ENCODE measurements around the gene GPR84. TPM values are rescaled to one million over a fixed set of nuclear protein-coding genes. Genes with fewer than 3 reads are reported as not detected.

GPR84 gene
- total RNA-seq, 1 experiment from 2014 or later = not detected

DNA sequence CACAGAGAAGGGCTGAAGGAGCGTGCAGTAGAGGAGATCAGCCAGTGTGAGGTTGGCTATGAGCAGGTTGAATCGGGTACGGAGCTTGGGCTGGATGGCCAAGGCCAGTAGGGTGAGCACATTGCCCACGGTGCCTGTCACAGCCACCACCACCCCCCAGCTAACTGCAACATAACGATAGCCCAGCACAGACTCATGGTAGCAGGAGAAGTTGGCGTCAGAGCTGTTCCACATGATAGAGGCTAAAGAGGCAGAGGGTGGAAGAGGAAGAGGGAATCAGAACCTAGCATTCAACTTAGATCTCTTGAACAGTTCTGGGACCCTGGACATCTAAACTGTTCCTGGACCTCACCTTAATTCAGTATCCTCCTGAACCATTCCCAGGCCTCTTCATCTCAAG, 668 bp downstream of the GPR84 start:
- BruUV-seq (replicated peaks) = no TSS peak
- Histone ChIP-seq H3F3A (ENCODE audit: insufficient read depth, low read depth) (peaks cover 13% of the 10 kb centered on the region; the same call in 1 of the 2 replicates), H3K79me2 (ENCODE audit: low read depth) (no peaks in the 10 kb centered on the region), H3K36me3 (ENCODE audit: low read depth) (no peaks in the 10 kb centered on the region), H3K4me3 (no peak overlapping the region), H3K27ac (no peak overlapping the region), H4K20me1 (ENCODE audit: insufficient read depth) (no peaks in the 10 kb centered on the region), H3K4me1 (replicated peaks; ENCODE audit: insufficient read depth) (peaks cover 14% of the 10 kb centered on the region), H3K9me2 (ENCODE audit: insufficient read depth) (no peaks in the 10 kb centered on the region), H3K4me2 (no peak overlapping the region), H3K27me3 (ENCODE audit: insufficient read depth, low read depth) (no peaks in the 10 kb centered on the region), H2AFZ (no peak overlapping the region), H3K9me3 (ENCODE audit: insufficient read depth, low read depth) (no peaks in the 10 kb centered on the region)
- no peak for DNase-seq
- intact Hi-C loops (cut with micrococcal nuclease; ENCODE audit: unreplicated experiment) = loop anchor here (10.0 kb wide), 1 partner anchor 109 kb away; no protein-coding TSS in a partner anchor
- ChIA-PET POLR2A (ENCODE audit: unreplicated experiment) (interaction anchor here (0.7 kb wide), 1 partner anchor 53 kb away, joined by 3 read pairs; no protein-coding TSS in a partner anchor), CTCF (no interaction called here)
- TF ChIP-seq, protein P1, sequence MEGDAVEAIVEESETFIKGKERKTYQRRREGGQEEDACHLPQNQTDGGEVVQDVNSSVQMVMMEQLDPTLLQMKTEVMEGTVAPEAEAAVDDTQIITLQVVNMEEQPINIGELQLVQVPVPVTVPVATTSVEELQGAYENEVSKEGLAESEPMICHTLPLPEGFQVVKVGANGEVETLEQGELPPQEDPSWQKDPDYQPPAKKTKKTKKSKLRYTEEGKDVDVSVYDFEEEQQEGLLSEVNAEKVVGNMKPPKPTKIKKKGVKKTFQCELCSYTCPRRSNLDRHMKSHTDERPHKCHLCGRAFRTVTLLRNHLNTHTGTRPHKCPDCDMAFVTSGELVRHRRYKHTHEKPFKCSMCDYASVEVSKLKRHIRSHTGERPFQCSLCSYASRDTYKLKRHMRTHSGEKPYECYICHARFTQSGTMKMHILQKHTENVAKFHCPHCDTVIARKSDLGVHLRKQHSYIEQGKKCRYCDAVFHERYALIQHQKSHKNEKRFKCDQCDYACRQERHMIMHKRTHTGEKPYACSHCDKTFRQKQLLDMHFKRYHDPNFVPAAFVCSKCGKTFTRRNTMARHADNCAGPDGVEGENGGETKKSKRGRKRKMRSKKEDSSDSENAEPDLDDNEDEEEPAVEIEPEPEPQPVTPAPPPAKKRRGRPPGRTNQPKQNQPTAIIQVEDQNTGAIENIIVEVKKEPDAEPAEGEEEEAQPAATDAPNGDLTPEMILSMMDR (conservative IDR thresholded peaks at IDR 0.05) = no peak
- TF ChIP-seq EZH2 (IDR thresholded peaks at IDR 0.05; ENCODE audit: low read depth) = no peak

GRCh38 chr12:54363047-54363446, 1.2 kb downstream of the GPR84 start:
- Histone ChIP-seq H3K27ac (no peak overlapping the region), H3K79me2 (ENCODE audit: low read depth) (no peaks in the 10 kb centered on the region), H3K4me2 (no peak overlapping the region), H3K9me2 (ENCODE audit: insufficient read depth) (no peaks in the 10 kb centered on the region), H3K9me3 (ENCODE audit: insufficient read depth, low read depth) (no peaks in the 10 kb centered on the region), H3K36me3 (ENCODE audit: low read depth) (no peaks in the 10 kb centered on the region), H2AFZ (no peak overlapping the region), H3K4me1 (replicated peaks; ENCODE audit: insufficient read depth) (peaks cover 14% of the 10 kb centered on the region), H3K27me3 (ENCODE audit: insufficient read depth, low read depth) (no peaks in the 10 kb centered on the region), H3K4me3 (no peak overlapping the region), H4K20me1 (ENCODE audit: insufficient read depth) (no peaks in the 10 kb centered on the region), H3F3A (ENCODE audit: insufficient read depth, low read depth) (peaks cover 13% of the 10 kb centered on the region; the same call in 1 of the 2 replicates)
- ChIA-PET POLR2A (ENCODE audit: unreplicated experiment) (interaction anchor here (0.6 kb wide), 1 partner anchor 130 kb away, joined by 5 read pairs; no protein-coding TSS in a partner anchor), CTCF (no interaction called here)
- TF ChIP-seq, protein P1 (conservative IDR thresholded peaks at IDR 0.05) = no peak
- no peak for TF ChIP-seq EZH2 (IDR thresholded peaks at IDR 0.05; ENCODE audit: low read depth)
- intact Hi-C loops (cut with micrococcal nuclease; ENCODE audit: unreplicated experiment) = loop anchor here (10.0 kb wide), 1 partner anchor 108 kb away; no protein-coding TSS in a partner anchor
- BruUV-seq (replicated peaks) = no TSS peak
- no peak for DNase-seq

GRCh38 chr12:54360717-54361456, 3.4 kb downstream of the GPR84 start:
- no peaks in the 10 kb centered on the region for H3K9me2 ChIP-seq (ENCODE audit: insufficient read depth)
- no peaks in the 10 kb centered on the region for H4K20me1 ChIP-seq (ENCODE audit: insufficient read depth)
- no peak overlapping the region for H3K27ac ChIP-seq
- intact Hi-C loops (cut with micrococcal nuclease; ENCODE audit: unreplicated experiment) = loop anchor here (1.0 to 10.0 kb wide), 2 partner anchors 106 to 141 kb away; no protein-coding TSS in a partner anchor
- no peak overlapping the region for H2AFZ ChIP-seq
- TF ChIP-seq EZH2 (IDR thresholded peaks at IDR 0.05; ENCODE audit: low read depth) = no peak
- TF ChIP-seq, protein P1 (conservative IDR thresholded peaks at IDR 0.05) = peak; percentile 89
- peak; percentile 52 to 75 for DNase-seq
- H3K27me3 ChIP-seq (ENCODE audit: insufficient read depth, low read depth) = no peaks in the 10 kb centered on the region
- BruUV-seq (replicated peaks) = no TSS peak
- peaks cover 17% of the 10 kb centered on the region; the same call in 1 of the 2 replicates for H3F3A ChIP-seq (ENCODE audit: insufficient read depth, low read depth)
- ChIA-PET CTCF (interaction anchor here (1.0 to 3.7 kb wide), 5 partner anchors 8 to 141 kb away, joined by 3 to 17 read pairs (median 5); partner anchors contain the start of gene COPZ1), POLR2A (ENCODE audit: unreplicated experiment) (no interaction called here)
- no peaks in the 10 kb centered on the region for H3K9me3 ChIP-seq (ENCODE audit: insufficient read depth, low read depth)
- no peaks in the 10 kb centered on the region for H3K36me3 ChIP-seq (ENCODE audit: low read depth)
- H3K4me1 ChIP-seq (replicated peaks; ENCODE audit: insufficient read depth) = peaks cover 14% of the 10 kb centered on the region
- peak overlapping the region; percentile 34 for H3K4me2 ChIP-seq
- no peak overlapping the region for H3K4me3 ChIP-seq
- no peaks in the 10 kb centered on the region for H3K79me2 ChIP-seq (ENCODE audit: low read depth)

All from PC-9 (cell line).